HEK293T (cell line): Measurements from ENCODE around the gene CFAP52.
"Not testable (repeated sequence)": the region's sequence is repeated elsewhere in the genome, so short reads cannot be mapped to it uniquely, and the experiment has no call there.

Experiments
- BHLHE40 ChIP-seq: fragments of 450-650 bp; IDR thresholded peaks from 2 replicates; pipeline ENCODE4 v1.6.1; 2016; ENCODE audit warnings: mild to moderate bottlenecking, moderate library complexity, borderline replicate concordance
- CTBP1 ChIP-seq: fragments of 450-650 bp; IDR thresholded peaks from 2 replicates; pipeline ENCODE4 v1.6.1; 2016; ENCODE audit warnings: borderline replicate concordance
- FOXM1 ChIP-seq: fragments of 450-650 bp; IDR thresholded peaks from 2 replicates; pipeline ENCODE4 v1.6.1; 2017; ENCODE audit warnings: mild to moderate bottlenecking, borderline replicate concordance
- L3MBTL2 ChIP-seq: fragments of 450-650 bp; conservative IDR thresholded peaks from 2 replicates; pipeline ENCODE4 v1.6.1; 2016; ENCODE audit warnings: mild to moderate bottlenecking
- LEF1 ChIP-seq: fragments of 450-650 bp; IDR thresholded peaks from 2 replicates; pipeline ENCODE4 v1.6.1; 2017; ENCODE audit warnings: mild to moderate bottlenecking, borderline replicate concordance
- SP1 ChIP-seq: fragments of 450-650 bp; IDR thresholded peaks from 2 replicates; pipeline ENCODE4 v1.6.1; 2017
- TARDBP ChIP-seq: fragments of 450-650 bp; IDR thresholded peaks from 2 replicates; pipeline ENCODE4 v1.6.1; 2016
- ZNF384 ChIP-seq: fragments of 450-650 bp; IDR thresholded peaks from 2 replicates; pipeline ENCODE4 v1.6.1; 2016

GRCh38 chr17:9640388-9640787, 63.9 kb downstream of the CFAP52 start:
- not testable (repeated sequence) for TF ChIP-seq TARDBP, L3MBTL2, SP1, CTBP1, FOXM1, BHLHE40, ZNF384, LEF1
